Fibroblast of lung (primary cell): ENCODE results near the gene TANGO6. TPM values are rescaled to one million over a fixed set of nuclear protein-coding genes. Genes with fewer than 3 reads are reported as not detected.

Source experiments
- DNase-seq, 2 donors: peaks; one replicate each; pipeline versions ENCODE4 v3.0.0 to v3.0.0-alpha.2; 2010; ENCODE audit warnings: low read depth in 2 of 2
- H2AFZ ChIP-seq: 2 replicates; pipeline ENCODE4 v1.5.1; 2012; ENCODE audit warnings: low read length, control low read depth, inconsistent platforms
- H3K27ac ChIP-seq: 2 replicates; pipeline ENCODE4 v1.5.1; 2011; ENCODE audit warnings: low read length, control low read depth; ENCODE audit not compliant: insufficient read depth
- H3K27me3 ChIP-seq: 2 replicates; pipeline ENCODE4 v1.5.1; 2011; ENCODE audit warnings: mild to moderate bottlenecking, low read length; ENCODE audit not compliant: control insufficient read depth, insufficient read depth
- H3K36me3 ChIP-seq: 2 replicates; pipeline ENCODE4 v1.5.1; 2011; ENCODE audit warnings: low read length; ENCODE audit not compliant: control insufficient read depth, insufficient read depth
- H3K4me1 ChIP-seq: 2 replicates; pipeline ENCODE4 v1.5.1; 2011; ENCODE audit warnings: low read length; ENCODE audit not compliant: control insufficient read depth, insufficient read depth; ENCODE audit errors: extremely low read depth
- H3K4me2 ChIP-seq: 2 replicates; pipeline ENCODE4 v1.5.1; 2011; ENCODE audit warnings: low read length, control low read depth; ENCODE audit not compliant: insufficient read depth; ENCODE audit errors: extremely low read depth
- H3K4me3 ChIP-seq, 4 experiments: fragments of 200-600 bp in 1 of 4; sonication (generic) in 1 of 4; replicated peaks in 1 of 4; 2 replicates each; pipeline ENCODE4 v1.5.1; 2011 to 2016; ENCODE audit warnings: low read length in 4 of 4, low read depth in 3 of 4, mild to moderate bottlenecking in 3 of 4, control low read depth in 2 of 4, inconsistent platforms in 1 of 4, mixed read lengths in 1 of 4; ENCODE audit not compliant: insufficient read depth in 1 of 4; ENCODE audit errors: control extremely low read depth in 1 of 4
- H3K79me2 ChIP-seq: 2 replicates; pipeline ENCODE4 v1.5.1; 2012; ENCODE audit warnings: mild to moderate bottlenecking, low read length, inconsistent platforms; ENCODE audit not compliant: control insufficient read depth, insufficient read depth
- H3K9ac ChIP-seq: 2 replicates; pipeline ENCODE4 v1.5.1; 2011; ENCODE audit warnings: mild to moderate bottlenecking, low read length, control low read depth; ENCODE audit not compliant: insufficient read depth
- H3K9me3 ChIP-seq: 2 replicates; pipeline ENCODE4 v1.5.1; 2012; ENCODE audit warnings: low read depth, low read length; ENCODE audit not compliant: control insufficient read depth, insufficient read depth
- H4K20me1 ChIP-seq: 2 replicates; pipeline ENCODE4 v1.5.1; 2011; ENCODE audit warnings: low read length; ENCODE audit not compliant: control insufficient read depth, insufficient read depth; ENCODE audit errors: extremely low read depth
- CTCF ChIP-seq, 2 donors: IDR thresholded peaks in 1 of 2; conservative IDR thresholded peaks in 1 of 2; 1 replicate in 1 of 2; 2 replicates in 1 of 2; pipeline ENCODE4 v1.5.1; 2011 to 2012; ENCODE audit warnings: low read length in 2 of 2, control low read depth in 1 of 2, inconsistent platforms in 1 of 2, low read depth in 1 of 2, mild to moderate bottlenecking in 1 of 2
- EZH2 ChIP-seq: IDR thresholded peaks from 2 replicates; pipeline ENCODE4 v1.5.1; 2012; ENCODE audit warnings: low read length, control low read depth, mild to moderate bottlenecking; ENCODE audit errors: missing control alignments
- polyA plus RNA-seq, 2 donors: library from polyadenylated mRNA; depleted of rRNA in 1 of 2; stranded (reverse) in 1 of 2; unstranded in 1 of 2; fragments of >200 nt; gene quantifications; 2 replicates each; pipeline ENCODE4 v1.2.1, GENCODE V29; 2011 to 2012; ENCODE audit warnings: missing spikeins in 1 of 2
- total RNA-seq: library from RNA; depleted of rRNA; stranded (reverse); fragments of >200 nt; gene quantifications from 2 replicates; pipeline ENCODE4 v1.2.1, GENCODE V29; 2014

TANGO6 gene
- total and polyA plus RNA-seq, 2 donors (not counting 1 experiment from before 2014, with no cell fraction given): 6.5 to 29.9 TPM

- Histone ChIP-seq H3K79me2 (no peaks in the 10 kb centered on the region), H3K4me2 (no peak overlapping the region), H3K4me3 (no peak overlapping the region), H3K27ac (no peak overlapping the region), H3K36me3 (no peaks in the 10 kb centered on the region), H3K9ac (no peak overlapping the region), H3K9me3 (no peaks in the 10 kb centered on the region), H3K4me1 (no peaks in the 10 kb centered on the region), H4K20me1 (no peaks in the 10 kb centered on the region), H3K27me3 (no peaks in the 10 kb centered on the region), H2AFZ (no peak overlapping the region)
- TF ChIP-seq EZH2: no peak
- TF ChIP-seq CTCF (conservative IDR thresholded peaks at IDR 0.05 in 1 of 2, IDR thresholded peaks at IDR 0.05 in 1 of 2; ENCODE audit: low read depth in 1 of 2, low read length in 2 of 2): no peak
- no peak for DNase-seq
These were observed 147.7 kb downstream of the TANGO6 start for GRCh38 chr16:68991075-68991474.

GRCh38 chr16:68992521-68992920, 149.2 kb downstream of the TANGO6 start:
- Histone ChIP-seq H3K4me1 (no peaks in the 10 kb centered on the region), H3K4me3 (no peak overlapping the region), H3K9ac (no peak overlapping the region), H4K20me1 (no peaks in the 10 kb centered on the region), H3K9me3 (no peaks in the 10 kb centered on the region), H3K79me2 (no peaks in the 10 kb centered on the region), H3K27ac (no peak overlapping the region), H3K27me3 (no peaks in the 10 kb centered on the region), H3K4me2 (no peak overlapping the region), H3K36me3 (no peaks in the 10 kb centered on the region), H2AFZ (no peak overlapping the region)
- no peak for TF ChIP-seq EZH2
- no peak for TF ChIP-seq CTCF (conservative IDR thresholded peaks at IDR 0.05 in 1 of 2, IDR thresholded peaks at IDR 0.05 in 1 of 2; ENCODE audit: low read depth in 1 of 2, low read length in 2 of 2)
- peak; percentile 70 to 84 for DNase-seq

GRCh38 chr16:68993456-68993855, 150.1 kb downstream of the TANGO6 start:
- Histone ChIP-seq H3K36me3 (no peaks in the 10 kb centered on the region), H3K4me3 (no peak overlapping the region), H2AFZ (no peak overlapping the region), H3K9ac (no peak overlapping the region), H3K27me3 (no peaks in the 10 kb centered on the region), H3K4me2 (peak overlapping the region; percentile 17), H3K27ac (peak overlapping the region; percentile 3), H3K79me2 (no peaks in the 10 kb centered on the region), H4K20me1 (no peaks in the 10 kb centered on the region), H3K9me3 (no peaks in the 10 kb centered on the region), H3K4me1 (no peaks in the 10 kb centered on the region)
- no peak for DNase-seq
- TF ChIP-seq CTCF (conservative IDR thresholded peaks at IDR 0.05 in 1 of 2, IDR thresholded peaks at IDR 0.05 in 1 of 2; ENCODE audit: low read depth in 1 of 2, low read length in 2 of 2) (no peak), EZH2 (no peak)
